ENCODE measurements around the gene NME4.
A peak's percentile ranks its signal among the peaks of the same experiment; 100 is the strongest.

NME4 gene

GRCh38 chr16:398561-399339, 1.8 kb downstream of the NME4 start:
- no peaks in the 10 kb centered on the region for H3K9me3 ChIP-seq
- no peaks in the 10 kb centered on the region for H3K36me3 ChIP-seq
- H3K4me3 ChIP-seq (ENCODE audit: low read depth in 1 of 2, low read length in 1 of 2): no peak overlapping the region
- TF ChIP-seq CTCF (IDR thresholded peaks at IDR 0.05): no peak
- peaks cover 33 to 39% of the 10 kb centered on the region in 2 experiments for H3K4me1 ChIP-seq (ENCODE audit: control insufficient read depth in 1 of 2, insufficient read depth in 1 of 2, low read depth in 1 of 2, low read length in 1 of 2)
- peaks cover 12% of the 10 kb centered on the region for H3K27me3 ChIP-seq
- peak overlapping the region; percentile 95 for H3K27ac ChIP-seq

GRCh38 chr16:399340-400019, 2.5 kb downstream of the NME4 start:
- Histone ChIP-seq H3K4me3 (ENCODE audit: low read depth in 1 of 2, low read length in 1 of 2) (no peak overlapping the region), H3K27ac (peak overlapping the region; percentile 95), H3K27me3 (peaks cover 12% of the 10 kb centered on the region), H3K4me1 (ENCODE audit: control insufficient read depth in 1 of 2, insufficient read depth in 1 of 2, low read depth in 1 of 2, low read length in 1 of 2) (peaks cover 33 to 39% of the 10 kb centered on the region in 2 experiments), H3K9me3 (no peaks in the 10 kb centered on the region), H3K36me3 (no peaks in the 10 kb centered on the region)
- TF ChIP-seq CTCF (IDR thresholded peaks at IDR 0.05): no peak

GRCh38 chr16:400061-400591, 3.1 kb downstream of the NME4 start:
- H3K4me3 ChIP-seq (ENCODE audit: low read depth in 1 of 2, low read length in 1 of 2): peak overlapping the region; percentile 86 to 97
- peaks cover 12% of the 10 kb centered on the region for H3K27me3 ChIP-seq
- H3K9me3 ChIP-seq: no peaks in the 10 kb centered on the region
- H3K27ac ChIP-seq: peak overlapping the region; percentile 95
- peaks cover 33 to 39% of the 10 kb centered on the region in 2 experiments for H3K4me1 ChIP-seq (ENCODE audit: control insufficient read depth in 1 of 2, insufficient read depth in 1 of 2, low read depth in 1 of 2, low read length in 1 of 2)
- H3K36me3 ChIP-seq: no peaks in the 10 kb centered on the region
- no peak for TF ChIP-seq CTCF (IDR thresholded peaks at IDR 0.05)

- peak within 1 kb of the TSS; percentile 86 to 97 for H3K4me3 ChIP-seq (ENCODE audit: low read depth in 1 of 2, low read length in 1 of 2)
- TF ChIP-seq CTCF (IDR thresholded peaks at IDR 0.05): peak; percentile 60
- H3K4me1 ChIP-seq (ENCODE audit: control insufficient read depth in 1 of 2, insufficient read depth in 1 of 2, low read depth in 1 of 2, low read length in 1 of 2): peaks cover 28 to 34% of the 10 kb centered on the region in 2 experiments
- no peaks in the 10 kb centered on the region for H3K36me3 ChIP-seq
- H3K9me3 ChIP-seq: no peaks in the 10 kb centered on the region
- H3K27ac ChIP-seq: peak within 1 kb of the TSS; percentile 95
- H3K27me3 ChIP-seq: peaks cover 2% of the 10 kb centered on the region
Measured at GRCh38 chr16:401468-402348, 4.7 kb downstream of the NME4 start, which contains the start of gene DECR2. TSS of gene DECR2 (plus strand) at chr16:401885. CDS start at chr16:401964, 79 bp downstream.

GRCh38 chr16:404971-405486, 8.0 kb downstream of the NME4 start:
- Histone ChIP-seq H3K4me3 (ENCODE audit: low read depth in 1 of 2, low read length in 1 of 2) (no peak overlapping the region), H3K9me3 (no peaks in the 10 kb centered on the region), H3K27ac (no peak overlapping the region), H3K4me1 (ENCODE audit: control insufficient read depth in 1 of 2, insufficient read depth in 1 of 2, low read depth in 1 of 2, low read length in 1 of 2) (peaks cover 14 to 15% of the 10 kb centered on the region in 2 experiments), H3K36me3 (no peaks in the 10 kb centered on the region), H3K27me3 (no peaks in the 10 kb centered on the region)
- TF ChIP-seq CTCF (IDR thresholded peaks at IDR 0.05): no peak

Data from neutrophil (primary cell).